NCI-H82 (cell line): Measurements from ENCODE around the gene MAL.
"Not testable (repeated sequence)": the region's sequence is repeated elsewhere in the genome, so short reads cannot be mapped to it uniquely, and the experiment has no call there.

Experiments
- DNase-seq: peaks from one replicate; lab custom pipeline; 2025; lab: John Stamatoyannopoulos, UW

The MAL gene

GRCh38 chr2:95063086-95063958 is 37.8 kb downstream of the MAL start:
- DNase-seq = no peak

- no peak for DNase-seq
These were observed 42.7 kb downstream of the MAL start for GRCh38 chr2:95068256-95068655.

- no peak for DNase-seq
These were observed 44.0 kb downstream of the MAL start for GRCh38 chr2:95069465-95069864.

- DNase-seq = no peak
These were observed 46.3 kb downstream of the MAL start for GRCh38 chr2:95071856-95072255.

- DNase-seq = no peak
These were observed 46.9 kb downstream of the MAL start for GRCh38 chr2:95072424-95072823.

- no peak for DNase-seq
These were observed 48.6 kb downstream of the MAL start for GRCh38 chr2:95073856-95074662.

GRCh38 chr2:95074663-95075439 is 49.3 kb downstream of the MAL start:
- no peak for DNase-seq

- no peak for DNase-seq
These were observed 50.1 kb downstream of the MAL start for GRCh38 chr2:95075440-95076132.

GRCh38 chr2:95076705-95077529 is 51.4 kb downstream of the MAL start:
- peak; percentile 94 for DNase-seq

GRCh38 chr2:95077530-95077825 is 52.0 kb downstream of the MAL start:
- DNase-seq = peak; percentile 77

GRCh38 chr2:95077861-95078603 is 52.5 kb downstream of the MAL start:
- DNase-seq = peak; percentile 97

- peak; percentile 33 for DNase-seq
These were observed 53.7 kb downstream of the MAL start for GRCh38 chr2:95079199-95079683.

- no peak for DNase-seq
These were observed 57.0 kb downstream of the MAL start for GRCh38 chr2:95082477-95082876.

GRCh38 chr2:95086017-95086416 is 60.5 kb downstream of the MAL start:
- no peak for DNase-seq

- DNase-seq = no peak
These were observed 61.9 kb downstream of the MAL start for GRCh38 chr2:95087379-95087778.

- no peak for DNase-seq
These were observed 66.5 kb downstream of the MAL start for GRCh38 chr2:95091885-95092555.

- DNase-seq = not testable (repeated sequence)
These were observed 72.8 kb downstream of the MAL start for GRCh38 chr2:95098273-95098672.

- no peak for DNase-seq
These were observed 74.4 kb downstream of the MAL start for GRCh38 chr2:95099910-95100309.
